ENCODE measurements around the gene TRA2A.
"Not testable (repeated sequence)": the region's sequence is repeated elsewhere in the genome, so short reads cannot be mapped to it uniquely, and the experiment has no call there.

Gene TRA2A

GRCh38 chr7:23531794-23532489 lies at the start of gene TRA2A:
TSS of gene TRA2A (minus strand) at chr7:23531981. CDS start at chr7:23531824, 157 bp downstream.
- peak; percentile 96 for DNase-seq (ENCODE audit: low spot score)

GRCh38 chr7:23570592-23571200 lies 38.9 kb upstream of the TRA2A start:
- DNase-seq (ENCODE audit: low spot score) = peak; percentile 81

- no peak for DNase-seq (ENCODE audit: low spot score)
Observed at GRCh38 chr7:23558303-23558702, 26.5 kb upstream of the TRA2A start.

- no peak for DNase-seq (ENCODE audit: low spot score)
Observed at GRCh38 chr7:23547662-23548061, 15.9 kb upstream of the TRA2A start.

- peak; percentile 81 for DNase-seq (ENCODE audit: low spot score)
Observed at GRCh38 chr7:23546897-23547572, 15.3 kb upstream of the TRA2A start.

GRCh38 chr7:23545493-23545892 lies 13.7 kb upstream of the TRA2A start:
- DNase-seq (ENCODE audit: low spot score) = no peak

- DNase-seq (ENCODE audit: low spot score) = peak; percentile 50
Observed at GRCh38 chr7:23544913-23545354, 13.2 kb upstream of the TRA2A start.

GRCh38 chr7:23542752-23543151 lies 11.0 kb upstream of the TRA2A start:
- no peak for DNase-seq (ENCODE audit: low spot score)

- DNase-seq (ENCODE audit: low spot score) = no peak
Observed at GRCh38 chr7:23539494-23539907, 7.7 kb upstream of the TRA2A start.

- DNase-seq (ENCODE audit: low spot score) = no peak
Observed at GRCh38 chr7:23538301-23538700, 6.5 kb upstream of the TRA2A start.

- DNase-seq (ENCODE audit: low spot score) = no peak
Observed at GRCh38 chr7:23533238-23533604, 1.4 kb upstream of the TRA2A start.

- no peak for DNase-seq (ENCODE audit: low spot score)
Observed at GRCh38 chr7:23532490-23533237, 883 bp upstream of the TRA2A start.

GRCh38 chr7:23531050-23531793 lies 559 bp downstream of the TRA2A start:
- peak; percentile 74 for DNase-seq (ENCODE audit: low spot score)

- peak; percentile 48 for DNase-seq (ENCODE audit: low spot score)
Observed at GRCh38 chr7:23530405-23530804, 1.4 kb downstream of the TRA2A start.

- no peak for DNase-seq (ENCODE audit: low spot score)
Observed at GRCh38 chr7:23529262-23529859, 2.4 kb downstream of the TRA2A start.

GRCh38 chr7:23525611-23526010 lies 6.2 kb downstream of the TRA2A start:
- DNase-seq (ENCODE audit: low spot score) = not testable (repeated sequence)

GRCh38 chr7:23524473-23524872 lies 7.3 kb downstream of the TRA2A start:
- no peak for DNase-seq (ENCODE audit: low spot score)

- DNase-seq (ENCODE audit: low spot score) = no peak
Observed at GRCh38 chr7:23523486-23524075, 8.2 kb downstream of the TRA2A start.

- DNase-seq (ENCODE audit: low spot score) = no peak
Observed at GRCh38 chr7:23520582-23520981, 11.2 kb downstream of the TRA2A start.

GRCh38 chr7:23514755-23515154 lies 17.0 kb downstream of the TRA2A start:
- DNase-seq (ENCODE audit: low spot score) = no peak

- DNase-seq (ENCODE audit: low spot score) = not testable (repeated sequence)
Observed at GRCh38 chr7:23513746-23514145, 18.0 kb downstream of the TRA2A start.
